DMS 273 treated with DMSO at 0.1 percent for 48 hours (cell line): ENCODE results near the gene LDLRAD2.

Source experiments
- DNase-seq: peaks from one replicate; lab custom pipeline; 2025; lab: John Stamatoyannopoulos, UW

The LDLRAD2 gene

DNA sequence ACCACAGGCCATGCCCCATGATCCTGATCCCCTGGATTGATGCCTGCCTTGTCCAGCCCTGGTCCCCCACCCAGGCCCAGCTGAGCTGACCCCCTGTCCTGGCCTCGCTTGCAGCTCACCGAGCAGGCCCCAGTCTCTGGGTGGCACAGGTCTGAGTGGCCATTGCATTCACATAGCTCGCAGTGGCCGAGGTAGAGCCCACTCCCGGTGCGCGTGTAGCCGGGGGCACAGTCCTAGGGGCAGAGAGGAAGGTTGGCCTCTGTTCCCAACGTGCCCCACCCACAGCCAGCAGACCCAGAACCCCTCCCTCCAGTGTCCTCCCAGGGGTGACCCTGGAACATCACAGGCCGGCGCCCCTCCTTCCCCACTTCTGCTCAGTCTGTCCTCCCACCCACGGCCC is 51.9 kb downstream of the LDLRAD2 start:
- no peak for DNase-seq

DNA sequence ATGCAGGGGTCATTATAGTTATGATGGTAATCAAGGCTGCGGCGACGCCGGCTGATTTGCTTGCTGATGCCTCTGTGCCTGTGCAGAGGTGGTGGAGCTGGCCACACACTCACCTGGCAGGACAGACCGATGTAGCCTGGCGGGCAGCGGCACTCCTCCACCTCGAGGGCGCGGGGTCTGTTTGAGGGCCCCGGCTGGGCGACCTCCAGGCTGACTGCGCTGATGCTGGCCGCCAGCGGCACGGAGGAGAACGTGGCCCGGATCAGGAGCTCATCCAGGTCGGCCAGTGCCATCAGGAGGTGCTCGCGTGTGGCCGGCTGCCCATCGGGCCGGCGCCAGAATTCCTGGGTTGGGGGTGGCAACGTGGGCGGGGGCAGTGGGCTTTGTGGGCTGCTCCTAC is 52.7 kb downstream of the LDLRAD2 start:
- DNase-seq: no peak

DNA sequence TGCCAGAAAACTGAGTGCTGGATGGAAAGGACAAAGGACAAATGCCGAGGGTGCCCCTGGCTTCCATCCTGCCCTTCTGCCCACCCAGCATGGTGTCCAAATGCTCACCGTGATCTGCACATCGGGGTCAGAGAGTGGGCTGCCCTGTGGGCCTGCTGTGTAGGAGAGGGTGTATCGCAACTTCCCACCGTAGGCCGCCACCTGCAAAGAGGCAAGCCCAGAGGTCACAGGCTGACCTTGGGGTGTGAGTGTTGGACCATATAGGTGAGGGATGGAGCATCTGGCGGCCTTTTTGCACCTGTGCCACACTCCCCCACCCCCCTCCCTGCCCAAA is 53.5 kb downstream of the LDLRAD2 start:
- DNase-seq: no peak

GRCh38 chr1:21865943-21866706 is 54.1 kb downstream of the LDLRAD2 start:
- no peak for DNase-seq

DNA sequence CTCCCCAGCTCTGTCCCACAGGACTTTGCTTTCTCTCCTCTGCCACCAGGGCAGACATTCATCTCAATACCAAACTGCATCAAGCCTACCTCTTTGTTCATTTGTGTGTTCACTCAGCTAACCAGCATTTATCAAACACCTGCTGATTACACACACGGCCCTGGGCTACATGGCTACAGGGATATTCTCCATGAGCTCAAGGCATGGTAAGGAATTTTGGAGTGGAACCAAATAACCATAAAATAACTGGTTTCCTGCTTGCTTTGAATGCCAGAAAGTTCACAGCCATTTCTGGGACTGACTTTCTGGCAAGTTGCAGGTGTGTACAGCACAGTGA is 54.6 kb downstream of the LDLRAD2 start:
- no peak for DNase-seq

- DNase-seq: no peak
Measured at GRCh38 chr1:21867451-21867996, 55.5 kb downstream of the LDLRAD2 start.

GRCh38 chr1:21868482-21868881 is 56.4 kb downstream of the LDLRAD2 start:
- DNase-seq: no peak

- no peak for DNase-seq
Measured at GRCh38 chr1:21868941-21869454, 56.9 kb downstream of the LDLRAD2 start.

DNA sequence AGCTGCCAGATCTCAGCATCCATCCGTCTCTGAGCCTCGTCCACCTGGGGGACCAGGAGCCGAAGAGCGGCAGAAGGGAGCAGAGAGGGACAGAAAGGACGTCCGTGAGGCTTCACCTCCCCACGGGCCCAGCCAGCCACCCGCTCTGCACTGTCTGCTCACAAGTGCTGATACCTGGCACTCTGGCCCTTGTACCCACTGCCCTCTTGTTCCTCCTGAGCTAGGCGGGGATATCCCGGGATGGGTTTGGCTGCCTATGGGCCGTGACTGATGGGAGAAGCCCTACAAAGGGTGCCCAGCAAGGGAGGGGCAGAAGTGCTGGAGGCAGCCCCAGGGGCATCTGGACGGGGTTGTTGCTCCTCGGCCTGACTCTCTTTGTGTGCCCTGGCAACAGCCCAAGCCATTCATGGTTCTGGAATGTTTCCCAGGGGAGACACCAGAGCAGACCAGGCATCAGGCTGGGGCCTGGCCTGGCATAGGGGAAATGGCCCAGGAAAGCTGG is 57.6 kb downstream of the LDLRAD2 start:
- DNase-seq: peak; percentile 65

DNA sequence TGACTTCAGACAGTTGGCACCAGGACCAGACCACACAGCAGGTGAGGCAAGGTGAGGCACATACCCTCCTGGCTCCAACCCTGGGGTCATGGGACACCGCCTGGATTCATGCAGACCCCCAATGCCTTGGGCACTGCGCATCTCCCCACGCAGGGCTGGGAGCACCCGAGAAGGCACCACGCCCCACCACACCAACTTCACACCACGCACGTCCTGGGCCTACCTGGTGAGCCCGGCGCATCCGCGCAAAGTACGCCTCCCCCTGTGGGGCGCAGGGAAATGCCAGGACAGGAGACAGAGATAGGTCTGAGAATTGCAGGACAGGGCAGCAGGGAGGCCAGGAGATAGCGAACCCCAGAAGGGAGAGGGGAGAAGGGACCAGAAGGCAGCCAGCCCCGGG is 58.5 kb downstream of the LDLRAD2 start:
- no peak for DNase-seq

GRCh38 chr1:21871943-21872342 is 59.9 kb downstream of the LDLRAD2 start:
- no peak for DNase-seq

GRCh38 chr1:21872445-21873079 is 60.5 kb downstream of the LDLRAD2 start:
- no peak for DNase-seq

DNA sequence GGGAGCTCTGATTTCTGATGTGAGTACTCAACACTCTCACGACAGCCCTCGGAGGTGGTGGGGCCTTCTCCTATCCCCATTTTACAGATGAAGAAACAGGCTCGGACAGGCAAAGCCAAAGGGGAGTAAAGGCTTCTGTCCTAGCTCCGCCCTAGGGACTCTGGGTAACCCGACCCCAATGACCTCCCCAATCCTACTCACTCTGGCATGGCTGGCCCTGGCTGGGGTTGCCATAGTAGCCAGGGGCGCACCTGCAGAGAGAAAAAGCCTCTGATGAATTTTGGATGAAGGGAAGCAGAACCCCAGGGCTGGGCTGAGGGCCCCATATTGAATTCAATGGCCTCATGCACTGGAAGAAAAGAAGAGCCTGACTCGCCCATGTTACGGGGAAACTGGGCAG is 61.1 kb downstream of the LDLRAD2 start:
- no peak for DNase-seq

GRCh38 chr1:21873761-21874160 is 61.7 kb downstream of the LDLRAD2 start:
- DNase-seq: no peak

GRCh38 chr1:21874328-21874727 is 62.3 kb downstream of the LDLRAD2 start:
- DNase-seq: no peak
